ENCODE measurements around the gene CPZ.
"Not testable (repeated sequence)": the region's sequence is repeated elsewhere in the genome, so short reads cannot be mapped to it uniquely, and the experiment has no call there.

The CPZ gene

GRCh38 chr4:8557151-8558076 is 35.2 kb upstream of the CPZ start:
- DNase-seq, result no peak

DNA sequence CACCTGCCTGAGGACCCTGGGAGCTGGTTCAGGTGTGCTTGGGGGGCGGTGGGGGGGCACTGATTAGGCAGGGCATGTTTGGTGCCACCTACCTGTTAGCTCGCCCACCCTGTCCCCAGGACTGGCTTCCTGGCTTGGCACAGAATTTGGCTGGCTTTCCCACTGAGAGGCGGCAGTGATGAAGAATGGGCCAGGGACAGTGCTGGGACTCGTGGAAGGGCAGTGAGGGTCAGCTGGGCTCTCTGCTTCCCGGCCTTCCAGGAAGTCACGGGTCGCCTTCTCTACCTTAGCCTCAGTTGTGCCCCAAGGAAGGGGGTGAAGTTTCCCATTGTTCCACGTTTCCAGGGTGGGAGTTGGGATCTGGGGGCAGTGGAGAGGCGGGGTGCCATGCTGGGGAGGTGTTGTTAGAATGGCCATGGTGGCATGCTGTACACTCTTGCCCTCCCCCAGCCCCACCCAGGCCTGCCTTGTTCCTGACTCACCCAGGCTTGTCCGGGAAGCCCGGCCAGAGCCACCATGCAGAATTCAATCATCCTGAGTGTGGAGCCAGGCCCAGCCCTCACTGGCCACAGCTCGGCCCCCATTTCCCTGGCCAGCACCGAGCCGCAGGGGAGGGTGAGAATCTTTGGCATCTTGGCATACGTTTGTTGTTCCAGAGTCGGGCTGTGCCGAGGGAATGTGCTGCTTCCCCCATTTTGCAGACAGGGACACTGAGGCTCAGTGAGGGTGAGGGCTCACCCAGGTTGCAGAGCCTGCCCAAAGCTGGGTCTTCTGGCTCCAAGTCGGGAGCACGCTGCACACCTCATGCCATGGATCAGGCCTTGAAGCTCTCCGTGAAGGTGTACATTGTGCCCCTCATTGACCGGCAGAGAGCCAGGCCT is 34.2 kb upstream of the CPZ start:
- DNase-seq, result no peak

- DNase-seq, result no peak
These were observed 33.6 kb upstream of the CPZ start for GRCh38 chr4:8559011-8559410.

- no peak for DNase-seq
These were observed 32.9 kb upstream of the CPZ start for GRCh38 chr4:8559524-8560264.

- DNase-seq, result no peak
These were observed 32.1 kb upstream of the CPZ start for GRCh38 chr4:8560265-8561047.

DNA sequence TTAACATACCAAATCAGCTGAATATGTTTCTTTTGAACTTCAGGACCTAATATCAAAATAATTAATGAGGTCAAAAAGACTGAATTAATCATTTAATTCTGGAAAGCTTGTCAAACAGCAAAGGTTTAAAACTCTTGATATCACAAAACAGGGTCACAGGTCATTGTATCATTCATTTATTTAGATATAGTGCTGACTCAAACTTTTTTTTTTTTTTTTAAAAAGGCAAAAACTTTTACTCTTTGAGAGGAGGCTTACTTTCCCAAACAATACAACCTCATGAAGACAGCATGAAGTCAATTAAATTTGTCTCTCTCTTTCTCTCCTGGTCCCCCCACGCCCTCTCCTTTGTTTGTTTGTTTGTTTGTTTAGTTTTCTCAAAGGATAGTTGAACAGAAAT is 28.0 kb upstream of the CPZ start:
- DNase-seq, result no peak

GRCh38 chr4:8568068-8568668 is 24.4 kb upstream of the CPZ start:
- DNase-seq, result no peak

GRCh38 chr4:8570201-8570600 is 22.4 kb upstream of the CPZ start:
- DNase-seq, result no peak

GRCh38 chr4:8571702-8572685 is 20.6 kb upstream of the CPZ start:
- no peak for DNase-seq

- no peak for DNase-seq
These were observed 19.3 kb upstream of the CPZ start for GRCh38 chr4:8573266-8573665.

DNA sequence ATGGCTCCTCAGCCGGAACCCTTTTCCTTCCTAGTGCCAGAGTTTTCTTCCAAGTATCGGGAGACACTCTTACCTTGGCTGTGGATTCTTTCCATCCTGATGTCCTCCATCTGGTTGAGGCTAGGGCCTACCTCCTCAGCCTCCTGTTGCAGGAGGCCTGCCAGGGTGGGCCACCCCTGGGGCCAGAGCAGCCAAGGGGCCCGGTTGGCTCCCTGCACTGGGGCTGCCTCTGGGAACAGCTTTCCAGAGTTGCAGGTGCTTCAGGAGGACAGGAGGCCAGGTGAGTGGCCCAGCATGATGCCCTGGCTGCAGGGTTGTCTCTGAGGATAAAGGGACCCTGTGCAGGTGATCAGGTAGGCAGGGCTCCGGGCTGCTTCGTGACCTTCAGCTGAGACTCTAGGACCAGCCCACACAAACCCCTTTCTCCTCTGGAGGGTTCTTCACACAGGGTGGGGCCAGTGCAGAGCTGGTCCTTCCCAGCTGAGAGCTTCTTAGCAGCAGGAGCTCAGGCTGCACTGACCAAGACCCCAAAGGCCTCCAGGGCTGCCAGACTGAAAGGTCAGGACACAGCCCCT is 17.7 kb upstream of the CPZ start:
- no peak for DNase-seq

GRCh38 chr4:8575457-8575856 is 17.1 kb upstream of the CPZ start:
- DNase-seq, result no peak

DNA sequence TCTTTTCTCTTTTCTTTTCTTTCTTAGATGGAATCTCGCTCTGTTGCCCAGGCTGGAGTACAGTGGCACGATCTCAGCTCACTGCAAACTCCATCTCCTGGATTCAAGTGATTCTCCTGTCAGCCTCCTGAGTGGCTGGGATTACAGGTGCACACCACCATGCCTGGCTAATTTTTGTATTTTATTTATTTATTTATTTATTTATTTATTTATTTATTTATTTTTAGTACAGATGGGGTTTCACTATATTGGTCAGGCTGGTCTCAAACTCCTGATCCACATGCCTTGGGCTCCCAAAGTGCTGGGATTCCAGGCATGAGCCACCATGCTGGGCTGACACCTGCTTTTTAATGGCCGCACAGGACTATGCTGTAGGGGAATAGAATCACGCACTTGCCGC is 16.0 kb upstream of the CPZ start:
- not testable (repeated sequence) for DNase-seq

GRCh38 chr4:8577046-8577445 is 15.5 kb upstream of the CPZ start:
- no peak for DNase-seq

- DNase-seq, result no peak
These were observed 14.6 kb upstream of the CPZ start for GRCh38 chr4:8577972-8578371.

DNA sequence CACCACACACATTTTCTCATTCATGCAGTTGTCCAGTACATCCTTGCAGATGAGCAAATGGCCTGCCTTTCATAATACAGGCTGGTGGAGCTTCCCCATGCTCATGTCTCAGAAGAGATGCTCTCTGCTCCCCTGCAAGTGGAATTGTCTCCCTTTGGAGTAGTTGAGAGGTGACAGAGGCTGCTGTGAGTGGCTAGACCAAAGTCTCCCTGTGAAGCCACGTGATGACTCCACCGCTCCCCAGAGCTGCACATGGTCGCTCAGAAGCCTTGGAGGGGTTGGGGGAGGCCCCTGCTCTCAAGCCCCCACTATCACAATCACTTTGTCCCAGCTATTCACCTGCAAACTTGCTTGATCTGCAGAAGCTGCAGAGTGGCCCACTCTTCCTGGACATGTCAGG is 13.8 kb upstream of the CPZ start:
- DNase-seq, result no peak

DNA sequence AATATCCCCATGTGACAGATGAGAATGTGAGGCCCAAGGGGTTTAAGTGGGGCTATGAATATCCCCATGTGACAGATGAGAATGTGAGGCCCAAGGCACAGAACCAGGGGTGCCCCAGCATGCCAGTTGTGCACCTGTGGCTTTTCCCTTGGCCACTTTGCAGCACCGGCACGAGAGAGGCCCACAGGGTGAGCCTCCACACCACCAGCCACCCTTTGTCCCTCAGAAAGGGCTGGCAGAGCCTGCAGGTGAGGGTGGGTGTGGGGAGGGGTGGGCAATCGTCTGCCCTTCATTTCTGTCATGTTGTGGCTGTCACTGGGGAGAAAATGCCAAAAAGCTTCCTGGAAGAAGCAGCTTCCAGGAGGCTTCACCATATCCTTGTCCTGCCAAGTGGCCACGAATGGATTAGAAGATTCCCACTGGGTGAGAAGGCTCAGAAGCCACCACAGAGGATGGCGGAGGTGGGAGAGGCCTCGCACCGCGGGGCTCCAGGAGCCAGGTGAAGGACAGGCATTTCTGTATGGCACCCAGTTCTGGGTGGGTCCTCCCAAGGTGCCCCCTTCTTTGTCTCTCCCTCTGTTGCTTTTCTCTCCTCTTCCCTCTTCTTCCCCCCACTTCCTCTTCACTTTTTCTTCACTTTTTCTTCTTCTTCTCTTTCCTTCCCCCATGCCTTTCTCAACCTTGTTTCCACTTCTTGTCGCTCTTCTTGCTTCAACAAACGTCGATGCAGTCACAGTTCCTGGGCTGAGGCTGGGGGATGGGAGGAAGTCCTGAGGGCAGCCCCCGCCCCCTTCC is 12.8 kb upstream of the CPZ start:
- DNase-seq, result no peak

DNA sequence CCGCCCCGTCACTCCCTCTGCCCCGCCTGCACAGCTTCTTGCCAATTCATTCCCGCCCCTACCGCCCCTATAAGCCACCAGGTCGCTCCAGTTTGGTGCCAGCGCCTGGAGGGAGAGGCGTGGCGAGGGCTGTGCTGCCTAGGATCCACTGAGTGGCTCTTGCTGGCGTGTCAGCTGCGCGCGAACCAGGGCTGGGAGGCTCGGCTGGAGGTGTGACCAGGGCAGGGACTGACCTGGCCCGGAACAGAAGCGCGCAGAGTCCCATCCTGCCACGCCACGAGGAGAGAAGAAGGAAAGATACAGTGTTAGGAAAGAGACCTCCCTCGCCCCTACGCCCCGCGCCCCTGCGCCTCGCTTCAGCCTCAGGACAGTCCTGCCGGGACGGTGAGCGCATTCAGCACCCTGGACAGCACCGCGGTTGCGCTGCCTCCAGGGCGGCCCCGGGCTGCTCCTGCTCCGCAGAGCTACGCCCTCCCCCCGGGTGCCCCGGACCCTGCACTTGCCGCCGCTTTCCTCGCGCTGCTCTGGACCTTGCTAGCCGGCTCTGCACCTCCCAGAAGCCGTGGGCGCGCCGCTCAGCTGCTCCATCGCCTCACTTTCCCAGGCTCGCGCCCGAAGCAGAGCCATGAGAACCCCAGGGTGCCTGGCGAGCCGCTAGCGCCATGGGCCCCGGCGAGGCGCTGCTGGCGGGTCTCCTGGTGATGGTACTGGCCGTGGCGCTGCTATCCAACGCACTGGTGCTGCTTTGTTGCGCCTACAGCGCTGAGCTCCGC is 12.1 kb upstream of the CPZ start, which contains the start of gene GPR78:
Gene GPR78, plus strand, starts transcription at position 72 of the 773 bp plus-strand sequence. Its CDS starts 591 bp downstream, at position 663.
- DNase-seq, result no peak
